Measurements from ENCODE around the gene ADAMTS15. TPM values are rescaled to one million over a fixed set of nuclear protein-coding genes. Genes with fewer than 3 reads are reported as not detected.

The ADAMTS15 gene
- total RNA-seq, 2 donors from 2014 or later: 4.0 to 9.9 TPM

- no peak for DNase-seq
- no peak overlapping the region for H3K27ac ChIP-seq
Observed at GRCh38 chr11:130490682-130491449, 42.4 kb downstream of the ADAMTS15 start.

GRCh38 chr11:130498181-130498580 is 49.7 kb downstream of the ADAMTS15 start:
- Histone ChIP-seq H3K27me3 (no peaks in the 10 kb centered on the region), H3K36me3 (no peaks in the 10 kb centered on the region), H3K9ac (ENCODE audit: low read depth in 2 of 2, low read length in 2 of 2) (no peak overlapping the region), H3K4me3 (no peak overlapping the region), H3K9me3 (no peaks in the 10 kb centered on the region), H3K4me1 (no peaks in the 10 kb centered on the region), H3K27ac (no peak overlapping the region)
- no peak for TF ChIP-seq CTCF (IDR thresholded peaks at IDR 0.05)
- DNase-seq: no peak
- intact Hi-C loops (cut with DNase I): no loop called here

More at GRCh38 chr11:130490682-130491449, 42.4 kb downstream of the ADAMTS15 start:
- no peak overlapping the region for H3K4me3 ChIP-seq
- TF ChIP-seq CTCF (IDR thresholded peaks at IDR 0.05): no peak
- H3K9me3 ChIP-seq: no peaks in the 10 kb centered on the region
- H3K4me1 ChIP-seq: peaks cover 5% of the 10 kb centered on the region
- H3K27me3 ChIP-seq: no peaks in the 10 kb centered on the region
- intact Hi-C loops (cut with DNase I): no loop called here
- no peaks in the 10 kb centered on the region for H3K36me3 ChIP-seq
- H3K9ac ChIP-seq (ENCODE audit: low read depth in 2 of 2, low read length in 2 of 2): no peak overlapping the region

GRCh38 chr11:130499828-130500227 is 51.4 kb downstream of the ADAMTS15 start:
- Histone ChIP-seq H3K9ac (ENCODE audit: low read depth in 2 of 2, low read length in 2 of 2) (no peak overlapping the region), H3K4me3 (no peak overlapping the region), H3K9me3 (no peaks in the 10 kb centered on the region), H3K4me1 (no peaks in the 10 kb centered on the region), H3K36me3 (no peaks in the 10 kb centered on the region), H3K27me3 (no peaks in the 10 kb centered on the region), H3K27ac (no peak overlapping the region)
- intact Hi-C loops (cut with DNase I): no loop called here
- TF ChIP-seq CTCF (IDR thresholded peaks at IDR 0.05): no peak
- DNase-seq: no peak

GRCh38 chr11:130504317-130504716 is 55.9 kb downstream of the ADAMTS15 start:
- no peaks in the 10 kb centered on the region for H3K9me3 ChIP-seq
- H3K9ac ChIP-seq (ENCODE audit: low read depth in 2 of 2, low read length in 2 of 2): no peak overlapping the region
- no peaks in the 10 kb centered on the region for H3K36me3 ChIP-seq
- DNase-seq: no peak
- H3K4me1 ChIP-seq: no peaks in the 10 kb centered on the region
- TF ChIP-seq CTCF (IDR thresholded peaks at IDR 0.05): no peak
- no peaks in the 10 kb centered on the region for H3K27me3 ChIP-seq
- intact Hi-C loops (cut with DNase I): no loop called here
- no peak overlapping the region for H3K27ac ChIP-seq
- no peak overlapping the region for H3K4me3 ChIP-seq

GRCh38 chr11:130508913-130509312 is 60.5 kb downstream of the ADAMTS15 start:
- Histone ChIP-seq H3K4me1 (no peaks in the 10 kb centered on the region), H3K27ac (no peak overlapping the region), H3K36me3 (no peaks in the 10 kb centered on the region), H3K9me3 (no peaks in the 10 kb centered on the region), H3K4me3 (no peak overlapping the region), H3K27me3 (no peaks in the 10 kb centered on the region), H3K9ac (ENCODE audit: low read depth in 2 of 2, low read length in 2 of 2) (no peak overlapping the region)
- intact Hi-C loops (cut with DNase I): no loop called here
- TF ChIP-seq CTCF (IDR thresholded peaks at IDR 0.05): no peak
- DNase-seq: no peak

All from colonic mucosa (tissue), 4 donors.